Heart left ventricle (tissue), 13 donors: Measurements from ENCODE around the gene SLC35A2.
A peak's percentile ranks its signal among the peaks of the same experiment; 100 is the strongest.

Experiments used
- CTCF ChIP-seq, 12 donors: fragments of 200-600 bp; sonication (generic) in 4 of 12; IDR thresholded peaks; one replicate each; pipeline versions ENCODE4 v1.5.0 to v1.8.0; 2018 to 2022; ENCODE audit warnings: antibody characterized with exemption in 12 of 12, mild to moderate bottlenecking in 5 of 12
- POLR2A ChIP-seq, 2 donors: fragments of 450-650 bp; IDR thresholded peaks; one replicate each; pipeline ENCODE4 v1.6.1; 2017; ENCODE audit warnings: antibody characterized with exemption in 2 of 2, mild to moderate bottlenecking in 2 of 2, moderate library complexity in 2 of 2
- donor health status: ischemic (EF 13 %, LVEDD 7.1; RV severe dilation, severe dysfunction).
- donor health status: DM: no; HTN: yes; CAD: no.
- donor health status: DM: no; HTN: no; CAD: no.
- donor health status: ischemic (EF 25% LVEDD 6.9; RV normal size, moderate dysfunction).
- donor health status: ischemic (EF 25% LVEDD 5.7; RV mildly dilated, moderate dysfunction).
- donor health status: ischemic (EF 35%, LVEDD 5.7; RV mildly dilated, moderate dysfunction).
- donor health status: nonischemic (EF 11% LVEDD 7.7; RV severe dilation, severe dysfunction).
- donor health status: DM: yes; HTN: yes; CAD: no.
- donor health status: PGD.
- donor health status: ischemic (EF 29% LVEDD 5.4; RV normal size, mild dysfunction).
- donor health status: nonischemic (EF 23%, LVEDD 6.1; RV moderate dilation, normal function).

- TF ChIP-seq CTCF (IDR thresholded peaks at IDR 0.05), result peak in 1 of 12 donors; percentile 2
- TF ChIP-seq POLR2A (IDR thresholded peaks at IDR 0.05), result peak; percentile 66 to 96
Measured at GRCh38 chrX:48918643-48919340, 7.3 kb upstream of the SLC35A2 start, which contains the start of gene PIM2.
